T-helper 1 cell treated with Interleukin-12 subunit alpha and Interleukin-12 subunit beta and Interleukin-4 antibody, amounts not matched to agents 30 μg/mL and 1 μg/mL, for 36 hours (primary cell): ENCODE measurements around the gene PEX11G.

Experiments
- H3K27ac Mint-ChIP-seq: one replicate; pipeline ENCODE4 v1.8.0; 2021; ENCODE audit warnings: mild to moderate bottlenecking, mixed read lengths
- H3K27me3 Mint-ChIP-seq: one replicate; pipeline ENCODE4 v1.8.0; 2021; ENCODE audit warnings: low read depth, mixed read lengths
- H3K36me3 Mint-ChIP-seq: one replicate; pipeline ENCODE4 v1.8.0; 2021; ENCODE audit warnings: low read depth, mixed read lengths
- H3K4me1 Mint-ChIP-seq: one replicate; pipeline ENCODE4 v1.8.0; 2021; ENCODE audit warnings: low read depth, mixed read lengths
- H3K4me3 Mint-ChIP-seq: one replicate; pipeline ENCODE4 v1.8.0; 2021; ENCODE audit warnings: mild to moderate bottlenecking, moderate library complexity, mixed read lengths
- H3K9me3 Mint-ChIP-seq: one replicate; pipeline ENCODE4 v1.8.0; 2021; ENCODE audit warnings: mixed read lengths

PEX11G gene

GRCh38 chr19:7513809-7514642, 25.2 kb upstream of the PEX11G start:
- H3K9me3 Mint-ChIP-seq, result no peaks in the 10 kb centered on the region
- peaks cover 38% of the 10 kb centered on the region for H3K27me3 Mint-ChIP-seq
- H3K36me3 Mint-ChIP-seq, result peaks cover 3% of the 10 kb centered on the region
- peaks cover 8% of the 10 kb centered on the region for H3K4me1 Mint-ChIP-seq
- H3K4me3 Mint-ChIP-seq, result no peak overlapping the region
- H3K27ac Mint-ChIP-seq, result no peak overlapping the region

- no peaks in the 10 kb centered on the region for H3K9me3 Mint-ChIP-seq
- peaks cover 6% of the 10 kb centered on the region for H3K4me1 Mint-ChIP-seq
- H3K27me3 Mint-ChIP-seq, result peaks cover 28% of the 10 kb centered on the region
- H3K27ac Mint-ChIP-seq, result no peak overlapping the region
- no peak overlapping the region for H3K4me3 Mint-ChIP-seq
- peaks cover 3% of the 10 kb centered on the region for H3K36me3 Mint-ChIP-seq
Observed at GRCh38 chr19:7512400-7512851, 23.6 kb upstream of the PEX11G start.

- Mint-ChIP-seq H3K27me3 (peaks cover 11% of the 10 kb centered on the region), H3K27ac (no peak overlapping the region), H3K4me3 (no peak overlapping the region), H3K4me1 (peaks cover 7% of the 10 kb centered on the region), H3K9me3 (no peaks in the 10 kb centered on the region), H3K36me3 (no peaks in the 10 kb centered on the region)
Observed at GRCh38 chr19:7509625-7510024, 20.8 kb upstream of the PEX11G start.

GRCh38 chr19:7507884-7508283, 19.0 kb upstream of the PEX11G start:
- no peak overlapping the region for H3K4me3 Mint-ChIP-seq
- H3K9me3 Mint-ChIP-seq, result no peaks in the 10 kb centered on the region
- peaks cover 7% of the 10 kb centered on the region for H3K4me1 Mint-ChIP-seq
- no peaks in the 10 kb centered on the region for H3K36me3 Mint-ChIP-seq
- H3K27ac Mint-ChIP-seq, result no peak overlapping the region
- peaks cover 5% of the 10 kb centered on the region for H3K27me3 Mint-ChIP-seq

GRCh38 chr19:7506385-7507328, 17.8 kb upstream of the PEX11G start:
- Mint-ChIP-seq H3K9me3 (no peaks in the 10 kb centered on the region), H3K4me3 (peak overlapping the region; percentile 34), H3K27ac (no peak overlapping the region), H3K36me3 (no peaks in the 10 kb centered on the region), H3K27me3 (peaks cover 13% of the 10 kb centered on the region), H3K4me1 (peaks cover 7% of the 10 kb centered on the region)

GRCh38 chr19:7505682-7506384, 17.0 kb upstream of the PEX11G start:
- Mint-ChIP-seq H3K27me3 (peaks cover 19% of the 10 kb centered on the region), H3K36me3 (no peaks in the 10 kb centered on the region), H3K4me3 (peak overlapping the region; percentile 21), H3K9me3 (no peaks in the 10 kb centered on the region), H3K27ac (no peak overlapping the region), H3K4me1 (peaks cover 7% of the 10 kb centered on the region)

GRCh38 chr19:7505288-7505681, 16.4 kb upstream of the PEX11G start:
- no peak overlapping the region for H3K27ac Mint-ChIP-seq
- peaks cover 7% of the 10 kb centered on the region for H3K4me1 Mint-ChIP-seq
- H3K9me3 Mint-ChIP-seq, result no peaks in the 10 kb centered on the region
- H3K4me3 Mint-ChIP-seq, result peak overlapping the region; percentile 21
- H3K27me3 Mint-ChIP-seq, result peaks cover 19% of the 10 kb centered on the region
- no peaks in the 10 kb centered on the region for H3K36me3 Mint-ChIP-seq

- no peaks in the 10 kb centered on the region for H3K36me3 Mint-ChIP-seq
- H3K27ac Mint-ChIP-seq, result no peak overlapping the region
- no peaks in the 10 kb centered on the region for H3K9me3 Mint-ChIP-seq
- H3K27me3 Mint-ChIP-seq, result peaks cover 23% of the 10 kb centered on the region
- no peak overlapping the region for H3K4me3 Mint-ChIP-seq
- H3K4me1 Mint-ChIP-seq, result peaks cover 7% of the 10 kb centered on the region
Observed at GRCh38 chr19:7504684-7505083, 15.8 kb upstream of the PEX11G start.

- no peak overlapping the region for H3K4me3 Mint-ChIP-seq
- no peaks in the 10 kb centered on the region for H3K9me3 Mint-ChIP-seq
- H3K27me3 Mint-ChIP-seq, result peaks cover 37% of the 10 kb centered on the region
- H3K27ac Mint-ChIP-seq, result no peak overlapping the region
- peaks cover 7% of the 10 kb centered on the region for H3K4me1 Mint-ChIP-seq
- no peaks in the 10 kb centered on the region for H3K36me3 Mint-ChIP-seq
Observed at GRCh38 chr19:7502552-7502951, 13.7 kb upstream of the PEX11G start.

GRCh38 chr19:7500811-7501450, 12.1 kb upstream of the PEX11G start:
- no peaks in the 10 kb centered on the region for H3K9me3 Mint-ChIP-seq
- peaks cover 42% of the 10 kb centered on the region for H3K27me3 Mint-ChIP-seq
- peak overlapping the region; percentile 21 for H3K4me3 Mint-ChIP-seq
- no peak overlapping the region for H3K27ac Mint-ChIP-seq
- H3K36me3 Mint-ChIP-seq, result no peaks in the 10 kb centered on the region
- peaks cover 4% of the 10 kb centered on the region for H3K4me1 Mint-ChIP-seq

- Mint-ChIP-seq H3K27ac (no peak overlapping the region), H3K9me3 (no peaks in the 10 kb centered on the region), H3K4me1 (peaks cover 4% of the 10 kb centered on the region), H3K4me3 (no peak overlapping the region), H3K27me3 (peaks cover 34% of the 10 kb centered on the region), H3K36me3 (no peaks in the 10 kb centered on the region)
Observed at GRCh38 chr19:7497292-7497691, 8.5 kb upstream of the PEX11G start.

GRCh38 chr19:7494416-7495098, 5.7 kb upstream of the PEX11G start:
- H3K27me3 Mint-ChIP-seq, result peaks cover 17% of the 10 kb centered on the region
- H3K9me3 Mint-ChIP-seq, result no peaks in the 10 kb centered on the region
- no peaks in the 10 kb centered on the region for H3K36me3 Mint-ChIP-seq
- H3K4me3 Mint-ChIP-seq, result no peak overlapping the region
- H3K27ac Mint-ChIP-seq, result no peak overlapping the region
- peaks cover 9% of the 10 kb centered on the region for H3K4me1 Mint-ChIP-seq

GRCh38 chr19:7492558-7492957, 3.7 kb upstream of the PEX11G start:
- H3K27me3 Mint-ChIP-seq, result peaks cover 5% of the 10 kb centered on the region
- peaks cover 14% of the 10 kb centered on the region for H3K4me1 Mint-ChIP-seq
- no peak overlapping the region for H3K4me3 Mint-ChIP-seq
- no peaks in the 10 kb centered on the region for H3K36me3 Mint-ChIP-seq
- no peaks in the 10 kb centered on the region for H3K9me3 Mint-ChIP-seq
- peak overlapping the region; percentile 84 for H3K27ac Mint-ChIP-seq
